Measurements from ENCODE around the gene ASB13.

The ASB13 gene

GRCh38 chr10:5655121-5655520 lies 11.3 kb downstream of the ASB13 start:
- Histone ChIP-seq H3K4me1 (ENCODE audit: control insufficient read depth in 2 of 2, insufficient read depth in 1 of 2, low read depth in 1 of 2, low read length in 2 of 2) (peaks cover 3 to 16% of the 10 kb centered on the region in 2 donors), H2BK5ac (ENCODE audit: low read length) (no peak overlapping the region), H3K4me3 (ENCODE audit: low read length in 2 of 2) (no peak overlapping the region), H3K9me3 (replicated peaks in 1 of 2; ENCODE audit: control insufficient read depth in 2 of 2, insufficient read depth in 1 of 2, low read depth in 1 of 2, low read length in 2 of 2) (peaks cover 0 to 2% of the 10 kb centered on the region in 2 donors), H3K18ac (ENCODE audit: low read length) (no peak overlapping the region), H4K91ac (ENCODE audit: low read depth, low read length, poor library complexity) (no peak overlapping the region), H3K27ac (replicated peaks; ENCODE audit: low read length) (no peak overlapping the region), H2AFZ (ENCODE audit: low read length) (no peak overlapping the region), H3K79me1 (ENCODE audit: low read depth, low read length) (peaks cover 4% of the 10 kb centered on the region), H4K8ac (ENCODE audit: low read depth, low read length) (no peak overlapping the region), H3K27me3 (ENCODE audit: control insufficient read depth in 3 of 3, insufficient read depth in 3 of 3, low read depth in 1 of 3, low read length in 3 of 3) (no peaks in the 10 kb centered on the region), H3K14ac (ENCODE audit: low read length) (no peak overlapping the region), H3K36me3 (replicated peaks in 1 of 2; ENCODE audit: control insufficient read depth in 2 of 2, insufficient read depth in 2 of 2, low read length in 2 of 2) (no peaks in the 10 kb centered on the region), H2BK15ac (ENCODE audit: low read length) (no peak overlapping the region), H2AK5ac (ENCODE audit: low read depth, low read length) (no peak overlapping the region), H2BK120ac (ENCODE audit: low read depth, low read length) (no peak overlapping the region), H3K4ac (ENCODE audit: low read length) (no peak overlapping the region), H3K23ac (ENCODE audit: low read depth, low read length, poor library complexity) (no peak overlapping the region), H2BK12ac (ENCODE audit: low read length) (no peak overlapping the region), H3K9ac (ENCODE audit: low read depth, low read length, poor library complexity) (no peak overlapping the region), H3K4me2 (ENCODE audit: insufficient read depth, low read length, poor library complexity, severe bottlenecking) (no peak overlapping the region)
- WGBS, 2 donors (ENCODE audit: extremely low coverage in 2 of 2, insufficient read length in 2 of 2, insufficient replicate concordance in 1 of 2): no CpG with 5 or more reads among the region's 3 CpGs
- DNase-seq (ENCODE audit: low spot score): no peak

- H2BK5ac ChIP-seq (ENCODE audit: low read length): no peak overlapping the region
- H2BK15ac ChIP-seq (ENCODE audit: low read length): no peak overlapping the region
- H3K4me3 ChIP-seq (ENCODE audit: low read length in 2 of 2): no peak overlapping the region
- no peak for DNase-seq (ENCODE audit: low spot score)
- peaks cover 0 to 2% of the 10 kb centered on the region in 2 donors for H3K9me3 ChIP-seq (replicated peaks in 1 of 2; ENCODE audit: control insufficient read depth in 2 of 2, insufficient read depth in 1 of 2, low read depth in 1 of 2, low read length in 2 of 2)
- H3K27ac ChIP-seq (replicated peaks; ENCODE audit: low read length): no peak overlapping the region
- H3K36me3 ChIP-seq (replicated peaks in 1 of 2; ENCODE audit: control insufficient read depth in 2 of 2, insufficient read depth in 2 of 2, low read length in 2 of 2): no peaks in the 10 kb centered on the region
- H4K91ac ChIP-seq (ENCODE audit: low read depth, low read length, poor library complexity): no peak overlapping the region
- H3K23ac ChIP-seq (ENCODE audit: low read depth, low read length, poor library complexity): no peak overlapping the region
- no peak overlapping the region for H3K14ac ChIP-seq (ENCODE audit: low read length)
- no peak overlapping the region for H4K8ac ChIP-seq (ENCODE audit: low read depth, low read length)
- no peak overlapping the region for H3K18ac ChIP-seq (ENCODE audit: low read length)
- WGBS, 2 donors (ENCODE audit: extremely low coverage in 2 of 2, insufficient read length in 2 of 2, insufficient replicate concordance in 1 of 2): no CpG with 5 or more reads among the region's 10 CpGs
- H3K27me3 ChIP-seq (ENCODE audit: control insufficient read depth in 3 of 3, insufficient read depth in 3 of 3, low read depth in 1 of 3, low read length in 3 of 3): no peaks in the 10 kb centered on the region
- no peak overlapping the region for H3K9ac ChIP-seq (ENCODE audit: low read depth, low read length, poor library complexity)
- H3K4me2 ChIP-seq (ENCODE audit: insufficient read depth, low read length, poor library complexity, severe bottlenecking): no peak overlapping the region
- H3K4ac ChIP-seq (ENCODE audit: low read length): no peak overlapping the region
- H2AK5ac ChIP-seq (ENCODE audit: low read depth, low read length): no peak overlapping the region
- no peak overlapping the region for H2AFZ ChIP-seq (ENCODE audit: low read length)
- peaks cover 3 to 12% of the 10 kb centered on the region in 2 donors for H3K4me1 ChIP-seq (ENCODE audit: control insufficient read depth in 2 of 2, insufficient read depth in 1 of 2, low read depth in 1 of 2, low read length in 2 of 2)
- H2BK12ac ChIP-seq (ENCODE audit: low read length): no peak overlapping the region
- no peak overlapping the region for H2BK120ac ChIP-seq (ENCODE audit: low read depth, low read length)
- peaks cover 4% of the 10 kb centered on the region for H3K79me1 ChIP-seq (ENCODE audit: low read depth, low read length)
These were observed 12.1 kb downstream of the ASB13 start for GRCh38 chr10:5654218-5654755.

GRCh38 chr10:5652746-5653145 lies 13.6 kb downstream of the ASB13 start:
- no peaks in the 10 kb centered on the region for H3K27me3 ChIP-seq (ENCODE audit: control insufficient read depth in 3 of 3, insufficient read depth in 3 of 3, low read depth in 1 of 3, low read length in 3 of 3)
- no peak overlapping the region for H2BK5ac ChIP-seq (ENCODE audit: low read length)
- no peak for DNase-seq (ENCODE audit: low spot score)
- H3K9me3 ChIP-seq (replicated peaks in 1 of 2; ENCODE audit: control insufficient read depth in 2 of 2, insufficient read depth in 1 of 2, low read depth in 1 of 2, low read length in 2 of 2): peaks cover 0 to 2% of the 10 kb centered on the region in 2 donors
- H3K4ac ChIP-seq (ENCODE audit: low read length): no peak overlapping the region
- H3K27ac ChIP-seq (replicated peaks; ENCODE audit: low read length): no peak overlapping the region
- H2BK12ac ChIP-seq (ENCODE audit: low read length): peak overlapping the region; percentile 75
- no peak overlapping the region for H2BK120ac ChIP-seq (ENCODE audit: low read depth, low read length)
- H3K4me3 ChIP-seq (ENCODE audit: low read length in 2 of 2): no peak overlapping the region
- H2AFZ ChIP-seq (ENCODE audit: low read length): no peak overlapping the region
- H3K36me3 ChIP-seq (replicated peaks in 1 of 2; ENCODE audit: control insufficient read depth in 2 of 2, insufficient read depth in 2 of 2, low read length in 2 of 2): peaks cover 0 to 6% of the 10 kb centered on the region in 2 donors
- H3K4me2 ChIP-seq (ENCODE audit: insufficient read depth, low read length, poor library complexity, severe bottlenecking): no peak overlapping the region
- H2BK15ac ChIP-seq (ENCODE audit: low read length): no peak overlapping the region
- H3K4me1 ChIP-seq (ENCODE audit: control insufficient read depth in 2 of 2, insufficient read depth in 1 of 2, low read depth in 1 of 2, low read length in 2 of 2): peaks cover 0 to 5% of the 10 kb centered on the region in 2 donors
- no peak overlapping the region for H3K9ac ChIP-seq (ENCODE audit: low read depth, low read length, poor library complexity)
- no peak overlapping the region for H4K8ac ChIP-seq (ENCODE audit: low read depth, low read length)
- no peak overlapping the region for H4K91ac ChIP-seq (ENCODE audit: low read depth, low read length, poor library complexity)
- WGBS, 2 donors (ENCODE audit: extremely low coverage in 2 of 2, insufficient read length in 2 of 2, insufficient replicate concordance in 1 of 2): no CpG with 5 or more reads among the region's 14 CpGs
- H3K14ac ChIP-seq (ENCODE audit: low read length): peak overlapping the region; percentile 84
- H3K79me1 ChIP-seq (ENCODE audit: low read depth, low read length): peaks cover 6% of the 10 kb centered on the region
- H2AK5ac ChIP-seq (ENCODE audit: low read depth, low read length): peak overlapping the region; percentile 29
- H3K18ac ChIP-seq (ENCODE audit: low read length): peak overlapping the region; percentile 83
- H3K23ac ChIP-seq (ENCODE audit: low read depth, low read length, poor library complexity): no peak overlapping the region

- H2BK5ac ChIP-seq (ENCODE audit: low read length): no peak overlapping the region
- peaks cover 0 to 5% of the 10 kb centered on the region in 2 donors for H3K4me1 ChIP-seq (ENCODE audit: control insufficient read depth in 2 of 2, insufficient read depth in 1 of 2, low read depth in 1 of 2, low read length in 2 of 2)
- H2BK15ac ChIP-seq (ENCODE audit: low read length): peak overlapping the region; percentile 30
- no peak overlapping the region for H2AK5ac ChIP-seq (ENCODE audit: low read depth, low read length)
- peaks cover 0 to 6% of the 10 kb centered on the region in 2 donors for H3K36me3 ChIP-seq (replicated peaks in 1 of 2; ENCODE audit: control insufficient read depth in 2 of 2, insufficient read depth in 2 of 2, low read length in 2 of 2)
- no peak for DNase-seq (ENCODE audit: low spot score)
- H3K23ac ChIP-seq (ENCODE audit: low read depth, low read length, poor library complexity): peak overlapping the region; percentile 30
- H2BK120ac ChIP-seq (ENCODE audit: low read depth, low read length): no peak overlapping the region
- H3K4me2 ChIP-seq (ENCODE audit: insufficient read depth, low read length, poor library complexity, severe bottlenecking): no peak overlapping the region
- no peak overlapping the region for H3K27ac ChIP-seq (replicated peaks; ENCODE audit: low read length)
- H4K8ac ChIP-seq (ENCODE audit: low read depth, low read length): no peak overlapping the region
- H3K4ac ChIP-seq (ENCODE audit: low read length): no peak overlapping the region
- no peak overlapping the region for H2AFZ ChIP-seq (ENCODE audit: low read length)
- H4K91ac ChIP-seq (ENCODE audit: low read depth, low read length, poor library complexity): no peak overlapping the region
- WGBS, 2 donors (ENCODE audit: extremely low coverage in 2 of 2, insufficient read length in 2 of 2, insufficient replicate concordance in 1 of 2): no CpG with 5 or more reads among the region's 11 CpGs
- no peak overlapping the region for H3K14ac ChIP-seq (ENCODE audit: low read length)
- H3K9ac ChIP-seq (ENCODE audit: low read depth, low read length, poor library complexity): peak overlapping the region; percentile 84
- no peak overlapping the region for H3K4me3 ChIP-seq (ENCODE audit: low read length in 2 of 2)
- H3K27me3 ChIP-seq (ENCODE audit: control insufficient read depth in 3 of 3, insufficient read depth in 3 of 3, low read depth in 1 of 3, low read length in 3 of 3): no peaks in the 10 kb centered on the region
- H3K18ac ChIP-seq (ENCODE audit: low read length): no peak overlapping the region
- H2BK12ac ChIP-seq (ENCODE audit: low read length): no peak overlapping the region
- H3K79me1 ChIP-seq (ENCODE audit: low read depth, low read length): peaks cover 6% of the 10 kb centered on the region
- peaks cover 0 to 2% of the 10 kb centered on the region in 2 donors for H3K9me3 ChIP-seq (replicated peaks in 1 of 2; ENCODE audit: control insufficient read depth in 2 of 2, insufficient read depth in 1 of 2, low read depth in 1 of 2, low read length in 2 of 2)
These were observed 15.0 kb downstream of the ASB13 start for GRCh38 chr10:5651388-5651764.
